PC-3 (cell line): Measurements from ENCODE around the gene IVNS1ABP. TPM values are rescaled to one million over a fixed set of nuclear protein-coding genes. Genes with fewer than 3 reads are reported as not detected.

Source experiments
- ATAC-seq: fragments of 200-7000 bp; cut with Tn5 transposase; 2 replicates; pipeline ENCODE4 v1.9.1; 2020; ENCODE audit warnings: mild to moderate bottlenecking, moderate library complexity
- BruUV-seq: library from RNA; stranded (reverse); fragments of 400-500 nt; replicated peaks from 2 replicates; lab custom pipeline; 2021; lab: Mats Ljungman, UMichigan
- CTCF ChIA-PET: fragments of 300-600 bp; sonication (Branson Sonifier 250); formaldehyde crosslinking; loops from one replicate; lab custom pipeline; 2022; ENCODE audit warnings: antibody characterized with exemption; lab: Charles Lee
- POLR2A ChIA-PET: fragments of 300-600 bp; sonication (Branson Sonifier 250); formaldehyde crosslinking; loops from one replicate; lab custom pipeline; 2022; ENCODE audit warnings: antibody characterized with exemption; ENCODE audit not compliant: unreplicated experiment; lab: Charles Lee
- DNase-seq: peaks from one replicate; pipeline ENCODE4 v3.0.0-alpha.2; 2015
- H2AFZ ChIP-seq: fragments of 300-600 bp; sonication (generic); 2 replicates; pipeline ENCODE4 v1.6.0; 2016; ENCODE audit warnings: antibody characterized with exemption, low read length
- H3F3A ChIP-seq: fragments of 300-600 bp; sonication (generic); one replicate; pipeline ENCODE4 v1.6.0; 2017; ENCODE audit warnings: antibody characterized with exemption, low read length, control low read depth, mild to moderate bottlenecking; ENCODE audit not compliant: unreplicated experiment
- H3K27ac ChIP-seq: fragments of 300-600 bp; sonication (generic); 2 replicates; pipeline ENCODE4 v1.5.1; 2016; ENCODE audit warnings: mild to moderate bottlenecking, low read length
- H3K27me3 ChIP-seq: fragments of 300-600 bp; sonication (generic); 2 replicates; pipeline ENCODE4 v1.6.1; 2016; ENCODE audit warnings: low read length, mixed read lengths
- H3K36me3 ChIP-seq: fragments of 300-600 bp; sonication (generic); 2 replicates; pipeline ENCODE4 v1.6.1; 2016; ENCODE audit warnings: low read depth, mixed run types, low read length, mixed read lengths
- H3K4me1 ChIP-seq: fragments of 300-600 bp; sonication (generic); 2 replicates; pipeline ENCODE4 v1.5.1; 2016; ENCODE audit warnings: low read length; ENCODE audit not compliant: insufficient read depth
- H3K4me2 ChIP-seq: fragments of 300-600 bp; sonication (generic); 2 replicates; pipeline ENCODE4 v1.6.0; 2016; ENCODE audit warnings: low read length
- H3K4me3 ChIP-seq: fragments of 300-600 bp; sonication (generic); 2 replicates; pipeline ENCODE4 v1.5.1; 2016; ENCODE audit warnings: mild to moderate bottlenecking, low read length, mixed read lengths
- H3K79me2 ChIP-seq: fragments of 300-600 bp; sonication (generic); 2 replicates; pipeline ENCODE4 v1.6.1; 2017; ENCODE audit warnings: low read length, mixed read lengths
- H3K9ac ChIP-seq: fragments of 300-600 bp; sonication (generic); 2 replicates; pipeline ENCODE4 v1.6.0; 2016; ENCODE audit warnings: mild to moderate bottlenecking, low read length
- H3K9me2 ChIP-seq: fragments of 300-600 bp; sonication (generic); replicated peaks from 2 replicates; pipeline ENCODE4 v1.6.1; 2016; ENCODE audit warnings: mixed run types, low read length, mixed read lengths
- H3K9me3 ChIP-seq: fragments of 300-600 bp; sonication (generic); 2 replicates; pipeline ENCODE4 v1.6.1; 2016; ENCODE audit warnings: low read length, mixed read lengths
- H4K20me1 ChIP-seq: fragments of 300-600 bp; sonication (generic); 2 replicates; pipeline ENCODE4 v1.6.1; 2016; ENCODE audit warnings: low read length, mixed read lengths
- CTCF ChIP-seq: fragments of 300-600 bp; sonication (generic); conservative IDR thresholded peaks from 2 replicates; pipeline ENCODE4 v1.5.1; 2017; ENCODE audit warnings: antibody characterized with exemption, low read depth, mild to moderate bottlenecking, low read length
- EZH2 ChIP-seq: fragments of 300-600 bp; sonication (generic); IDR thresholded peaks from one replicate; pipeline ENCODE4 v1.6.1; 2017; ENCODE audit warnings: antibody characterized with exemption, mild to moderate bottlenecking, low read length; ENCODE audit not compliant: unreplicated experiment
- EZH2phosphoT487 ChIP-seq: fragments of 300-600 bp; sonication (generic); IDR thresholded peaks from 2 replicates; pipeline ENCODE4 v1.6.1; 2018; ENCODE audit warnings: mild to moderate bottlenecking, antibody characterized with exemption, low read length, borderline replicate concordance
- intact Hi-C: fragments of 100-400 bp; cut with micrococcal nuclease; formaldehyde crosslinking; loops from 2 replicates; pipeline ENCODE4 v1.9.0; 2023
- total RNA-seq: library from RNA; depleted of rRNA; stranded (reverse); fragments of >200 nt; gene quantifications from 2 replicates; pipeline ENCODE4 v1.2.3, GENCODE V29; 2014

The IVNS1ABP gene
- total RNA-seq, 1 experiment from 2014 or later, result 30.7 TPM

- H2AFZ ChIP-seq, result no peak overlapping the region
- no peaks in the 10 kb centered on the region for H3K27me3 ChIP-seq
- no peaks in the 10 kb centered on the region for H3K4me1 ChIP-seq
- ATAC-seq (no peak), DNase-seq (no peak)
- no peaks in the 10 kb centered on the region for H3F3A ChIP-seq
- H3K9me2 ChIP-seq, result no peaks in the 10 kb centered on the region
- no peaks in the 10 kb centered on the region for H3K9me3 ChIP-seq
- H3K79me2 ChIP-seq, result no peaks in the 10 kb centered on the region
- H3K36me3 ChIP-seq, result no peaks in the 10 kb centered on the region
- H4K20me1 ChIP-seq, result no peaks in the 10 kb centered on the region
- ChIA-PET POLR2A (no interaction called here), CTCF (no interaction called here)
- no peak overlapping the region for H3K4me3 ChIP-seq
- intact Hi-C loops, result no loop called here
- H3K27ac ChIP-seq, result no peak overlapping the region
- no TSS peak for BruUV-seq
- H3K4me2 ChIP-seq, result no peak overlapping the region
- TF ChIP-seq CTCF (no peak), EZH2phosphoT487 (no peak), EZH2 (no peak)
- H3K9ac ChIP-seq, result no peak overlapping the region
These were observed 38.9 kb upstream of the IVNS1ABP start for GRCh38 chr1:185355947-185356346.

GRCh38 chr1:185353124-185353523 lies 36.1 kb upstream of the IVNS1ABP start:
- Histone ChIP-seq H3F3A (no peaks in the 10 kb centered on the region), H2AFZ (no peak overlapping the region), H3K9me2 (no peaks in the 10 kb centered on the region), H3K36me3 (no peaks in the 10 kb centered on the region), H3K9ac (no peak overlapping the region), H3K4me1 (no peaks in the 10 kb centered on the region), H4K20me1 (no peaks in the 10 kb centered on the region), H3K27ac (no peak overlapping the region), H3K9me3 (no peaks in the 10 kb centered on the region), H3K4me2 (no peak overlapping the region), H3K79me2 (no peaks in the 10 kb centered on the region), H3K27me3 (no peaks in the 10 kb centered on the region), H3K4me3 (no peak overlapping the region)
- no TSS peak for BruUV-seq
- CTCF ChIA-PET, result no interaction called here
- DNase-seq, result no peak
- POLR2A ChIA-PET, result no interaction called here
- no peak for ATAC-seq
- intact Hi-C loops, result no loop called here
- no peak for TF ChIP-seq CTCF
- TF ChIP-seq EZH2, result no peak
- TF ChIP-seq EZH2phosphoT487, result no peak

- Histone ChIP-seq H3K4me2 (no peak overlapping the region), H3F3A (no peaks in the 10 kb centered on the region), H4K20me1 (no peaks in the 10 kb centered on the region), H3K27ac (no peak overlapping the region), H3K79me2 (no peaks in the 10 kb centered on the region), H3K9me2 (no peaks in the 10 kb centered on the region), H3K36me3 (no peaks in the 10 kb centered on the region), H3K27me3 (no peaks in the 10 kb centered on the region), H3K4me1 (no peaks in the 10 kb centered on the region), H3K9ac (no peak overlapping the region), H3K4me3 (no peak overlapping the region), H3K9me3 (no peaks in the 10 kb centered on the region), H2AFZ (no peak overlapping the region)
- ATAC-seq, result no peak
- ChIA-PET POLR2A (no interaction called here), CTCF (no interaction called here)
- no TSS peak for BruUV-seq
- peak; percentile 47 for DNase-seq
- no peak for TF ChIP-seq EZH2
- no peak for TF ChIP-seq EZH2phosphoT487
- no peak for TF ChIP-seq CTCF
- intact Hi-C loops, result no loop called here
These were observed 34.9 kb upstream of the IVNS1ABP start for GRCh38 chr1:185351734-185352466.
